H9 (cell line): Measurements from ENCODE around the gene CRYZ. TPM values are rescaled to one million over a fixed set of nuclear protein-coding genes. Genes with fewer than 3 reads are reported as not detected.
"Not testable (repeated sequence)": the region's sequence is repeated elsewhere in the genome, so short reads cannot be mapped to it uniquely, and the experiment has no call there.

Experiments used
- DNase-seq: peaks from one replicate; pipeline ENCODE4 v3.0.0-alpha.2; 2017
- H2AFZ ChIP-seq: one replicate; pipeline ENCODE4 v1.6.1; 2013; ENCODE audit warnings: mild to moderate bottlenecking, low read length, control low read depth, moderate library complexity
- H2AK5ac ChIP-seq: 2 replicates; pipeline ENCODE4 v1.6.1; 2013; ENCODE audit warnings: low read length, control low read depth, mixed read lengths; ENCODE audit not compliant: insufficient read length
- H2BK120ac ChIP-seq: one replicate; pipeline ENCODE4 v1.6.1; 2013; ENCODE audit warnings: low read depth, mild to moderate bottlenecking, low read length, control low read depth, inconsistent platforms; ENCODE audit not compliant: poor library complexity, severe bottlenecking
- H2BK12ac ChIP-seq: 2 replicates; pipeline ENCODE4 v1.6.1; 2013; ENCODE audit warnings: low read length, control low read depth, mixed read lengths, low read depth; ENCODE audit not compliant: insufficient read length
- H2BK15ac ChIP-seq: 2 replicates; pipeline ENCODE4 v1.6.1; 2013; ENCODE audit warnings: low read depth, low read length, control low read depth
- H2BK20ac ChIP-seq: one replicate; pipeline ENCODE4 v1.6.1; 2013; ENCODE audit warnings: low read depth, mild to moderate bottlenecking, low read length, control low read depth, inconsistent platforms; ENCODE audit not compliant: poor library complexity, severe bottlenecking
- H2BK5ac ChIP-seq: 2 replicates; pipeline ENCODE4 v1.6.1; 2013; ENCODE audit warnings: low read length, control low read depth, mixed read lengths; ENCODE audit not compliant: insufficient read length
- H3K14ac ChIP-seq: 2 replicates; pipeline ENCODE4 v1.6.1; 2013; ENCODE audit warnings: low read length, control low read depth; ENCODE audit not compliant: insufficient read depth
- H3K18ac ChIP-seq: 2 replicates; pipeline ENCODE4 v1.6.1; 2013; ENCODE audit warnings: low read depth, mild to moderate bottlenecking, mixed read lengths, low read length, control low read depth; ENCODE audit not compliant: insufficient read length
- H3K23ac ChIP-seq: 2 replicates; pipeline ENCODE4 v1.6.1; 2013; ENCODE audit warnings: low read length, control low read depth, mixed read lengths, low read depth; ENCODE audit not compliant: insufficient read length
- H3K23me2 ChIP-seq: 2 replicates; pipeline ENCODE4 v1.6.1; 2013; ENCODE audit warnings: low read depth, mild to moderate bottlenecking, mixed read lengths, low read length, control low read depth; ENCODE audit not compliant: insufficient read length, poor library complexity, severe bottlenecking
- H3K27ac ChIP-seq: 2 replicates; pipeline ENCODE4 v1.5.1; 2013; ENCODE audit warnings: low read length, control low read depth, mixed read lengths, low read depth; ENCODE audit not compliant: insufficient read length
- H3K27me3 ChIP-seq: 2 replicates; pipeline ENCODE4 v1.6.1; 2013; ENCODE audit warnings: low read length, control low read depth, inconsistent platforms; ENCODE audit not compliant: insufficient read depth
- H3K4ac ChIP-seq: 2 replicates; pipeline ENCODE4 v1.6.1; 2013; ENCODE audit warnings: low read depth, mild to moderate bottlenecking, control low read depth, inconsistent platforms, low read length, moderate library complexity
- H3K4me1 ChIP-seq: 2 replicates; pipeline ENCODE4 v1.6.1; 2013; ENCODE audit warnings: low read length, control low read depth, inconsistent platforms; ENCODE audit not compliant: insufficient read depth
- H3K4me2 ChIP-seq: 2 replicates; pipeline ENCODE4 v1.6.1; 2013; ENCODE audit warnings: low read length, control low read depth, mixed read lengths; ENCODE audit not compliant: insufficient read length, insufficient read depth
- H3K56ac ChIP-seq: 2 replicates; pipeline ENCODE4 v1.6.1; 2013; ENCODE audit warnings: low read depth, mild to moderate bottlenecking, mixed read lengths, low read length, control low read depth; ENCODE audit not compliant: insufficient read length
- H3K79me1 ChIP-seq: 2 replicates; pipeline ENCODE4 v1.6.1; 2013; ENCODE audit warnings: low read depth, mild to moderate bottlenecking, moderate library complexity, low read length, control low read depth, inconsistent platforms; ENCODE audit not compliant: insufficient read depth, poor library complexity, severe bottlenecking
- H3K79me2 ChIP-seq: 2 replicates; pipeline ENCODE4 v1.6.1; 2013; ENCODE audit warnings: low read length, control low read depth, inconsistent platforms; ENCODE audit not compliant: insufficient read depth
- H3K9ac ChIP-seq: 2 replicates; pipeline ENCODE4 v1.6.1; 2013; ENCODE audit warnings: low read length, control low read depth, mixed read lengths; ENCODE audit not compliant: insufficient read length; ENCODE audit errors: extremely low read depth
- H3K9me3 ChIP-seq: one replicate; pipeline ENCODE4 v1.6.1; 2013; ENCODE audit warnings: low read depth, low read length, inconsistent platforms; ENCODE audit not compliant: control insufficient read depth
- H3T11ph ChIP-seq: one replicate; pipeline ENCODE4 v1.6.1; 2013; ENCODE audit warnings: mild to moderate bottlenecking, low read length, control low read depth, inconsistent platforms
- H4K20me1 ChIP-seq: one replicate; pipeline ENCODE4 v1.6.1; 2013; ENCODE audit not compliant: control insufficient read depth, insufficient read length, insufficient read depth
- H4K5ac ChIP-seq: 2 replicates; pipeline ENCODE4 v1.6.1; 2013; ENCODE audit warnings: low read depth, mild to moderate bottlenecking, mixed read lengths, low read length, control low read depth; ENCODE audit not compliant: insufficient read length
- H4K8ac ChIP-seq: replicated peaks from 2 replicates; pipeline ENCODE4 v1.6.1; 2013; ENCODE audit warnings: low read length, control low read depth, mixed read lengths, low read depth; ENCODE audit not compliant: insufficient read length
- H4K91ac ChIP-seq: 2 replicates; pipeline ENCODE4 v1.6.1; 2013; ENCODE audit warnings: low read depth, mild to moderate bottlenecking, moderate library complexity, mixed read lengths, low read length, control low read depth; ENCODE audit not compliant: insufficient read length
- H3K27ac Mint-ChIP-seq, 3 experiments: 2 replicates in 2 of 3; 3 replicates in 1 of 3; pipeline ENCODE4 v1.8.0; 2020 to 2021; ENCODE audit warnings: mixed read lengths in 3 of 3, mild to moderate bottlenecking in 1 of 3, moderate library complexity in 1 of 3
- H3K27me3 Mint-ChIP-seq: 2 replicates; pipeline ENCODE4 v1.8.0; 2021; ENCODE audit warnings: low read depth, mild to moderate bottlenecking, moderate library complexity, mixed read lengths
- H3K36me3 Mint-ChIP-seq, 3 experiments: 2 replicates in 2 of 3; 3 replicates in 1 of 3; pipeline ENCODE4 v1.8.0; 2020 to 2021; ENCODE audit warnings: low read depth in 3 of 3, mixed read lengths in 3 of 3; ENCODE audit not compliant: insufficient read depth in 1 of 3
- H3K4me1 Mint-ChIP-seq, 2 experiments: 2 replicates each; pipeline ENCODE4 v1.8.0; 2020; ENCODE audit warnings: mixed read lengths in 2 of 2
- H3K4me3 Mint-ChIP-seq, 2 experiments: 2 replicates in 1 of 2; 3 replicates in 1 of 2; pipeline ENCODE4 v1.8.0; 2020 to 2021; ENCODE audit warnings: mild to moderate bottlenecking in 2 of 2, mixed read lengths in 2 of 2, moderate library complexity in 1 of 2
- H3K9me3 Mint-ChIP-seq, 2 experiments: 2 replicates in 1 of 2; 3 replicates in 1 of 2; pipeline ENCODE4 v1.8.0; 2020; ENCODE audit warnings: mild to moderate bottlenecking in 2 of 2, mixed read lengths in 2 of 2, moderate library complexity in 1 of 2
- WGBS: extraction: QIAGEN DNeasy Blood & Tissue Kit; methylation state at CpG from one replicate; pipeline ENCODE4 v1.1.7; 2013; ENCODE audit warnings: missing lambda C conversion rate, low lambda C conversion rate, mixed read lengths; ENCODE audit not compliant: insufficient read length; ENCODE audit errors: extremely low coverage; 5-methylcytosine and 5-hydroxymethylcytosine counted together
- total RNA-seq: library from RNA; stranded (reverse); gene quantifications from 2 replicates; pipeline ENCODE4 v1.2.1, GENCODE V29; 2021

Gene CRYZ
- total RNA-seq, 1 experiment from 2014 or later = 14.0 TPM

GRCh38 chr1:74740307-74740980 is 7.6 kb upstream of the CRYZ start:
- H3K36me3 Mint-ChIP-seq = peaks cover 57 to 80% (median 62%) of the 10 kb centered on the region in 3 experiments
- not testable (repeated sequence) for H3K9me3 ChIP-seq, H3K4me2 ChIP-seq, H3K4me3 Mint-ChIP-seq, H3K9ac ChIP-seq, H2BK120ac ChIP-seq, H2BK5ac ChIP-seq, H3T11ph ChIP-seq, H3K27ac Mint-ChIP-seq, H3K27me3 ChIP-seq, H2AK5ac ChIP-seq, H3K23me2 ChIP-seq, H3K23ac ChIP-seq, H3K4me1 ChIP-seq, H4K91ac ChIP-seq, DNase-seq, H3K14ac ChIP-seq, H3K4me1 Mint-ChIP-seq, H3K4ac ChIP-seq, H3K79me2 ChIP-seq, H3K27me3 Mint-ChIP-seq, H2BK12ac ChIP-seq, H4K20me1 ChIP-seq, H3K79me1 ChIP-seq, H3K56ac ChIP-seq, H2BK15ac ChIP-seq, H2AFZ ChIP-seq, H4K5ac ChIP-seq, H3K18ac ChIP-seq, H4K8ac ChIP-seq, H3K27ac ChIP-seq, H2BK20ac ChIP-seq
- peaks cover 18 to 37% of the 10 kb centered on the region in 2 experiments for H3K9me3 Mint-ChIP-seq
- WGBS = no CpG with 5 or more reads among the region's 13 CpGs
